Activated CD4-positive, alpha-beta T cell treated with anti-CD3 and anti-CD28 coated beads for 36 hours (primary cell): Measurements from ENCODE around the gene HPSE. TPM values are rescaled to one million over a fixed set of nuclear protein-coding genes. Genes with fewer than 3 reads are reported as not detected.

ENCODE experiments used
- ATAC-seq: fragments of 200-7000 bp; cut with Tn5 transposase; one replicate; pipeline ENCODE4 v1.10.0; 2021; ENCODE audit warnings: mild to moderate bottlenecking, moderate library complexity
- CTCF ChIA-PET: fragments of 350-600 bp; sonication (Branson Sonifier 250); formaldehyde crosslinking; loops from one replicate; lab custom pipeline; 2021; ENCODE audit warnings: antibody characterized with exemption; lab: Charles Lee
- POLR2A ChIA-PET: fragments of 350-600 bp; sonication (Branson Sonifier 250); formaldehyde crosslinking; loops from one replicate; lab custom pipeline; 2021; ENCODE audit warnings: antibody characterized with exemption, inconsistent platforms; lab: Charles Lee
- DNase-seq: peaks from one replicate; pipeline ENCODE4 v3.0.0-alpha.2; 2020
- H3K27ac Mint-ChIP-seq: one replicate; pipeline ENCODE4 v1.8.0; 2021; ENCODE audit warnings: mixed read lengths
- H3K27me3 Mint-ChIP-seq: one replicate; pipeline ENCODE4 v1.8.0; 2021; ENCODE audit warnings: mixed read lengths
- H3K36me3 Mint-ChIP-seq: one replicate; pipeline ENCODE4 v1.8.0; 2021; ENCODE audit warnings: low read depth, mixed read lengths
- H3K4me1 Mint-ChIP-seq: one replicate; pipeline ENCODE4 v1.8.0; 2021; ENCODE audit warnings: mixed read lengths
- H3K4me3 Mint-ChIP-seq: one replicate; pipeline ENCODE4 v1.8.0; 2021; ENCODE audit warnings: mild to moderate bottlenecking, moderate library complexity, mixed read lengths
- H3K9me3 Mint-ChIP-seq: one replicate; pipeline ENCODE4 v1.8.0; 2021; ENCODE audit warnings: low read depth, mixed read lengths
- intact Hi-C, 2 experiments: fragments of 100-400 bp; cut with DNase I in 1 of 2; cut with micrococcal nuclease in 1 of 2; formaldehyde crosslinking; loops; one replicate each; pipeline versions ENCODE4 v1.14.2 to v1.15.1; 2022 to 2024; cut with DNase I, micrococcal nuclease
- total RNA-seq, 2 experiments: library from RNA; stranded (reverse); gene quantifications; one replicate each; pipeline ENCODE4 v1.2.3, GENCODE V29; 2021

HPSE gene
- total RNA-seq, 2 experiments from 2014 or later: 11.4 TPM

- H3K4me3 Mint-ChIP-seq: no peak overlapping the region
- H3K27me3 Mint-ChIP-seq: peaks cover 4% of the 10 kb centered on the region
- H3K36me3 Mint-ChIP-seq: no peaks in the 10 kb centered on the region
- ChIA-PET CTCF (interaction anchor here (0.9 to 1.0 kb wide), 3 partner anchors 18 to 81 kb away, joined by 3 read pairs; no protein-coding TSS in a partner anchor), POLR2A (no interaction called here)
- intact Hi-C loops: no loop called here
- ATAC-seq (no peak), DNase-seq (no peak)
- no peaks in the 10 kb centered on the region for H3K9me3 Mint-ChIP-seq
- peaks cover 15% of the 10 kb centered on the region for H3K4me1 Mint-ChIP-seq
- no peak overlapping the region for H3K27ac Mint-ChIP-seq
Measured at GRCh38 chr4:83361416-83362103, 26.9 kb upstream of the HPSE start.

- POLR2A ChIA-PET: no interaction called here
- Mint-ChIP-seq H3K9me3 (no peaks in the 10 kb centered on the region), H3K4me3 (no peak overlapping the region), H3K4me1 (peaks cover 23% of the 10 kb centered on the region), H3K36me3 (peaks cover 2% of the 10 kb centered on the region), H3K27ac (no peak overlapping the region), H3K27me3 (peaks cover 3% of the 10 kb centered on the region)
- CTCF ChIA-PET: interaction anchor here (0.7 kb wide), 1 partner anchor 24 kb away, joined by 3 read pairs; no protein-coding TSS in a partner anchor
- DNase-seq: no peak
- intact Hi-C loops: no loop called here
- ATAC-seq: no peak
Measured at GRCh38 chr4:83360018-83360417, 25.4 kb upstream of the HPSE start.

- POLR2A ChIA-PET: interaction anchor here (1.2 kb wide), 1 partner anchor 22 kb away, joined by 3 read pairs; no protein-coding TSS in a partner anchor
Measured at GRCh38 chr4:83358410-83358809, 23.8 kb upstream of the HPSE start.

DNA sequence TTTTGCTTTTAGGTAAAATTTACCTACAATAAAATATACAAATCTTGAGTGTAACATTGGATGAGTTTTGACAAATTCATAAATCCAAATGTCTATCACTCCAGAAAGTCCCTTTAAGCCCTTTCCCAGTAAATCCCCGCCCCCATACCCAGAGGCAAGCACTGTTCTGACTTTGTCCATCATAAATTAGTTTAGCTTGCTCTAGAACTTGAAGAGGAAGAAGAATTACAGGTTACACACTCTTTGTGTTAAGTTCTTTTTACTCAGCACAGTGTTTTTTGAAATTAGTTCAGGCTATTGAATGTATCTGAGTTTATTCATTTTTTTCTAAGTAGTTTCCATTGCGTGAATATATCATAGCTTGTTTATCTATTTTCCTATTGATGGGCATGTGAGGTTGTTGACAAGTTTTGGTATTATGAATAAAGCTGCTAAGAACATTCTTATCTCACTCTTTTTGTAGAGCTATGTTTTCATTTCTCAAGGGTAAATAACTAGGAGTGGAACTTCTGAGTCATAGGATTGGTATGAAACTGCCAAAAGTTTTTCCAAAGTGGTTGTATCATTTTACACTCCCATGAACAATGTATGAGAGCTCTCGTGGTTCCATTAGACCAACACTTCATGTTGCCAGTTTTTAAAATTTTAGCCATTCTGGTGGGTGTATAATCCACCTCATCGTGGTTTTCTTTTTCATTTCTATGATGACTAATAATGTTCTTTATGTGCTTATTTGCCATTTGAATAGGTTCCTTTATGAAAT lies 22.4 kb upstream of the HPSE start:
- intact Hi-C loops: loop anchor here (1.0 to 10.0 kb wide), 10 partner anchors 16 to 922 kb away; partner anchors contain the start of genes HELQ (in 2 of the 2), COQ2 (in 1 of the 2), ENOPH1 (in 1 of the 2) and HNRNPDL (in 1 of the 2)
- CTCF ChIA-PET: interaction anchor here (0.7 to 2.3 kb wide), 8 partner anchors 13 to 249 kb away, joined by 3 to 11 read pairs (median 3); partner anchors contain the start of gene COQ2
- peaks cover 23% of the 10 kb centered on the region for H3K4me1 Mint-ChIP-seq
- DNase-seq (peak; percentile 52), ATAC-seq (peak; percentile 91)
- H3K27me3 Mint-ChIP-seq: no peaks in the 10 kb centered on the region
- H3K27ac Mint-ChIP-seq: peak overlapping the region; percentile 72
- H3K9me3 Mint-ChIP-seq: no peaks in the 10 kb centered on the region
- POLR2A ChIA-PET: interaction anchor here (0.6 to 1.2 kb wide), 7 partner anchors 16 to 986 kb away, joined by 3 to 5 read pairs (median 3); partner anchors contain the start of gene THAP9
- H3K4me3 Mint-ChIP-seq: no peak overlapping the region
- peaks cover 3% of the 10 kb centered on the region for H3K36me3 Mint-ChIP-seq

More at GRCh38 chr4:83358410-83358809, 23.8 kb upstream of the HPSE start:
- CTCF ChIA-PET: interaction anchor here (0.6 to 2.3 kb wide), 4 partner anchors 12 to 77 kb away, joined by 3 to 11 read pairs (median 3); no protein-coding TSS in a partner anchor
- DNase-seq (no peak), ATAC-seq (no peak)
- Mint-ChIP-seq H3K4me1 (peaks cover 23% of the 10 kb centered on the region), H3K36me3 (peaks cover 3% of the 10 kb centered on the region), H3K9me3 (no peaks in the 10 kb centered on the region), H3K4me3 (no peak overlapping the region), H3K27me3 (no peaks in the 10 kb centered on the region), H3K27ac (no peak overlapping the region)
- intact Hi-C loops: loop anchor here (5.0 to 10.0 kb wide), 3 partner anchors 246 to 924 kb away; partner anchors contain the start of genes ENOPH1 (in 1 of the 2), HNRNPDL (in 1 of the 2), PLAC8 (in 1 of the 2) and THAP9 (in 1 of the 2)

GRCh38 chr4:83353516-83353915 lies 18.9 kb upstream of the HPSE start:
- Mint-ChIP-seq H3K27ac (no peak overlapping the region), H3K4me1 (peaks cover 41% of the 10 kb centered on the region), H3K27me3 (no peaks in the 10 kb centered on the region), H3K9me3 (peaks cover 6% of the 10 kb centered on the region), H3K36me3 (peaks cover 14% of the 10 kb centered on the region), H3K4me3 (no peak overlapping the region)
- ChIA-PET POLR2A (no interaction called here), CTCF (no interaction called here)
- ATAC-seq (no peak), DNase-seq (no peak)
- intact Hi-C loops: loop anchor here (5.0 to 10.0 kb wide), 3 partner anchors 241 to 919 kb away; partner anchors contain the start of genes ENOPH1 (in 1 of the 2), HNRNPDL (in 1 of the 2), PLAC8 (in 1 of the 2) and THAP9 (in 1 of the 2)

DNA sequence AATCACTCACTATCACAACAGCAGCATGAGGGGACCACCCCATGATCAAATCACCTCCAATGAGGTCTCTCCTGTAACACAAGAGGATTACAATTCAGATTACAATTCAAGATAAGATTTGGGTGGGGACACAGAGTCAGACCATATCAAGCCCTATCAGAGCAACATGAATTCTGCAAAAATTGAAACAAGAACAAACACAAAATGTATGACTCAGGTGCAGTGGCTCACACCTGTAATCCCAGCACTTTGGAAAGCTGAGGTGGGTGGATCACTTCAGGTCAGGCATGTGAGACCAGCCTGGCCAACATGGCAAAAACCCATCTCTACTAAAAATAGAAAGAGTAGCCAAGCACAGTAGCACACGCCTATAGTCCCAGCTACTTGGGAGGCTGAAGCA lies 13.4 kb upstream of the HPSE start:
- H3K27me3 Mint-ChIP-seq: no peaks in the 10 kb centered on the region
- POLR2A ChIA-PET: no interaction called here
- peaks cover 24% of the 10 kb centered on the region for H3K4me1 Mint-ChIP-seq
- DNase-seq (no peak), ATAC-seq (no peak)
- intact Hi-C loops: no loop called here
- H3K9me3 Mint-ChIP-seq: peaks cover 17% of the 10 kb centered on the region
- peaks cover 18% of the 10 kb centered on the region for H3K36me3 Mint-ChIP-seq
- H3K4me3 Mint-ChIP-seq: no peak overlapping the region
- CTCF ChIA-PET: interaction anchor here (1.3 kb wide), 1 partner anchor 64 kb away, joined by 3 read pairs; the partner anchor contains the start of gene COQ2
- H3K27ac Mint-ChIP-seq: no peak overlapping the region

DNA sequence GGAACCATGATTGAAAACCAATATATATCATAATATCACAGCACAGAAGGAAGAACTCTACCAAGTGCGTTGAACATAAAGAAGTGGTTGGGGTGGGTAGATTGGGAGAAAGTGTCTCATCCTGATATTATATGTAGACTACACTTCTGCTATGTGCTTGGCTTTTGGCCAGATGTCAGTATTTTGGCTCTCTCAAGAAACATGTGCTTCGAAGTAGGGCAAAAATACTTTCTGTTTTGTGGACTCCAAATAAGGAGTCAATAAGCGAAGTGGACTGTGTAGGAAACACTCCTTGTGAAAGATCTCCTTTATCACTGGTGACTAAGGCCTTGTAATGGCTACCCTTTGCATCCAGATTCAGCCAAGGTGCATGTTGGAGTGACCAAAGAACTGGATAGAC lies 7.8 kb upstream of the HPSE start:
- Mint-ChIP-seq H3K4me3 (no peak overlapping the region), H3K9me3 (peaks cover 13% of the 10 kb centered on the region), H3K4me1 (peaks cover 18% of the 10 kb centered on the region), H3K27ac (no peak overlapping the region), H3K36me3 (peaks cover 12% of the 10 kb centered on the region), H3K27me3 (peaks cover 5% of the 10 kb centered on the region)
- DNase-seq: no peak
- CTCF ChIA-PET: interaction anchor here (1.3 kb wide), 1 partner anchor 62 kb away, joined by 3 read pairs; no protein-coding TSS in a partner anchor
- ATAC-seq: no peak
- intact Hi-C loops: no loop called here
- POLR2A ChIA-PET: no interaction called here

GRCh38 chr4:83340692-83341343 lies 6.2 kb upstream of the HPSE start:
- intact Hi-C loops: loop anchor here (1.0 kb wide), 1 partner anchor 16 kb away; no protein-coding TSS in a partner anchor
- Mint-ChIP-seq H3K27ac (peak overlapping the region; percentile 21), H3K4me3 (peak overlapping the region; percentile 29), H3K9me3 (peaks cover 6% of the 10 kb centered on the region), H3K4me1 (peaks cover 18% of the 10 kb centered on the region), H3K36me3 (peaks cover 6% of the 10 kb centered on the region), H3K27me3 (peaks cover 7% of the 10 kb centered on the region)
- ATAC-seq (peak; percentile 94), DNase-seq (peak; percentile 63)
- CTCF ChIA-PET: interaction anchor here (1.3 to 1.6 kb wide), 2 partner anchors 16 to 61 kb away, joined by 3 to 5 read pairs; no protein-coding TSS in a partner anchor
- POLR2A ChIA-PET: interaction anchor here (0.5 to 1.4 kb wide), 3 partner anchors 16 to 115 kb away, joined by 3 to 5 read pairs (median 3); partner anchors contain the start of genes HELQ and MRPS18C

GRCh38 chr4:83339573-83339972 lies 4.9 kb upstream of the HPSE start:
- CTCF ChIA-PET: interaction anchor here (1.1 kb wide), 1 partner anchor 59 kb away, joined by 3 read pairs; no protein-coding TSS in a partner anchor
- POLR2A ChIA-PET: no interaction called here

GRCh38 chr4:83335701-83336100 lies 1.1 kb upstream of the HPSE start:
- DNase-seq: no peak
- intact Hi-C loops: no loop called here
- POLR2A ChIA-PET: interaction anchor here (0.6 to 0.9 kb wide), 2 partner anchors 13 to 22 kb away, joined by 3 read pairs; no protein-coding TSS in a partner anchor
- H3K9me3 Mint-ChIP-seq: peaks cover 6% of the 10 kb centered on the region
- peak overlapping the region; percentile 87 for H3K27ac Mint-ChIP-seq
- peak overlapping the region; percentile 81 for H3K4me3 Mint-ChIP-seq
- peaks cover 6% of the 10 kb centered on the region for H3K36me3 Mint-ChIP-seq
- CTCF ChIA-PET: interaction anchor here (0.6 to 0.7 kb wide), 3 partner anchors 24 to 188 kb away, joined by 3 read pairs; no protein-coding TSS in a partner anchor
- H3K4me1 Mint-ChIP-seq: peaks cover 17% of the 10 kb centered on the region
- ATAC-seq: no peak
- peaks cover 15% of the 10 kb centered on the region for H3K27me3 Mint-ChIP-seq

More at GRCh38 chr4:83339573-83339972, 4.9 kb upstream of the HPSE start:
- DNase-seq (no peak), ATAC-seq (no peak)
- Mint-ChIP-seq H3K4me3 (no peak overlapping the region), H3K27ac (no peak overlapping the region), H3K36me3 (peaks cover 6% of the 10 kb centered on the region), H3K27me3 (peaks cover 15% of the 10 kb centered on the region), H3K9me3 (peaks cover 6% of the 10 kb centered on the region), H3K4me1 (peaks cover 24% of the 10 kb centered on the region)
- intact Hi-C loops: no loop called here
